IPS-NIHi7 (cell line): Measurements from ENCODE around the gene RMND1.
A peak's percentile ranks its signal among the peaks of the same experiment; 100 is the strongest.
"Not testable (repeated sequence)": the region's sequence is repeated elsewhere in the genome, so short reads cannot be mapped to it uniquely, and the experiment has no call there.

Experiments used
- DNase-seq: peaks from one replicate; pipeline ENCODE4 v3.0.0; 2012; ENCODE audit warnings: mixed read lengths; ENCODE audit errors: extremely low spot score

RMND1 gene

GRCh38 chr6:151385177-151385576, 66.7 kb downstream of the RMND1 start:
- no peak for DNase-seq

- DNase-seq: no peak
Observed at GRCh38 chr6:151384151-151384550, 67.8 kb downstream of the RMND1 start.

GRCh38 chr6:151382631-151383030, 69.3 kb downstream of the RMND1 start:
- not testable (repeated sequence) for DNase-seq

- DNase-seq: no peak
Observed at GRCh38 chr6:151381722-151382121, 70.2 kb downstream of the RMND1 start.

GRCh38 chr6:151380848-151381205, 71.1 kb downstream of the RMND1 start:
- no peak for DNase-seq

- no peak for DNase-seq
Observed at GRCh38 chr6:151379933-151380847, 71.7 kb downstream of the RMND1 start.

- DNase-seq: no peak
Observed at GRCh38 chr6:151377095-151377494, 74.8 kb downstream of the RMND1 start.

GRCh38 chr6:151376440-151376839, 75.5 kb downstream of the RMND1 start:
- no peak for DNase-seq

GRCh38 chr6:151375833-151376232, 76.1 kb downstream of the RMND1 start:
- no peak for DNase-seq

GRCh38 chr6:151374036-151374683, 77.8 kb downstream of the RMND1 start:
- DNase-seq: peak; percentile 27

- no peak for DNase-seq
Observed at GRCh38 chr6:151372164-151372563, 79.8 kb downstream of the RMND1 start.

GRCh38 chr6:151370509-151371078, 81.3 kb downstream of the RMND1 start:
- no peak for DNase-seq

- DNase-seq: no peak
Observed at GRCh38 chr6:151365233-151365632, 86.7 kb downstream of the RMND1 start.

- DNase-seq: no peak
Observed at GRCh38 chr6:151359486-151359885, 92.4 kb downstream of the RMND1 start.

GRCh38 chr6:151358475-151358874, 93.5 kb downstream of the RMND1 start:
- no peak for DNase-seq

GRCh38 chr6:151357758-151358436, 94.0 kb downstream of the RMND1 start:
- DNase-seq: no peak

- DNase-seq: not testable (repeated sequence)
Observed at GRCh38 chr6:151356983-151357382, 94.9 kb downstream of the RMND1 start.
